Bronchial epithelial cell (primary cell): ENCODE results near the gene VSTM2B. TPM values are rescaled to one million over a fixed set of nuclear protein-coding genes. Genes with fewer than 3 reads are reported as not detected.

Source experiments
- DNase-seq: peaks from one replicate; pipeline ENCODE4 v3.0.0-alpha.2; 2010; ENCODE audit warnings: low read depth
- FAIRE-seq: peaks from 2 replicates; lab custom pipeline; 2011; peaks lifted over from hg19 to GRCh38; lab: Jason Lieb, UNC
- H3K27me3 ChIP-seq: 2 replicates; pipeline ENCODE4 v1.5.1; 2011; ENCODE audit warnings: low read length; ENCODE audit not compliant: control insufficient read depth, insufficient read depth
- H3K36me3 ChIP-seq: 2 replicates; pipeline ENCODE4 v1.5.1; 2011; ENCODE audit warnings: low read length; ENCODE audit not compliant: control insufficient read depth, insufficient read depth
- H3K4me3 ChIP-seq: 2 replicates; pipeline ENCODE4 v1.5.1; 2011; ENCODE audit warnings: mild to moderate bottlenecking, low read depth, low read length, control low read depth
- total RNA-seq: library from RNA; depleted of rRNA; stranded (reverse); fragments of >200 nt; gene quantifications from 2 replicates; pipeline ENCODE4 v1.2.1, GENCODE V29; 2014
- TF ChIP-seq, protein P1 (sequence below): IDR thresholded peaks from 2 replicates; pipeline ENCODE4 v1.5.1; 2011; ENCODE audit warnings: mild to moderate bottlenecking, moderate library complexity, low read length, control low read depth, inconsistent platforms; ENCODE audit not compliant: insufficient read depth, severe bottlenecking

VSTM2B gene
- total RNA-seq, 1 donor from 2014 or later = not detected

DNA sequence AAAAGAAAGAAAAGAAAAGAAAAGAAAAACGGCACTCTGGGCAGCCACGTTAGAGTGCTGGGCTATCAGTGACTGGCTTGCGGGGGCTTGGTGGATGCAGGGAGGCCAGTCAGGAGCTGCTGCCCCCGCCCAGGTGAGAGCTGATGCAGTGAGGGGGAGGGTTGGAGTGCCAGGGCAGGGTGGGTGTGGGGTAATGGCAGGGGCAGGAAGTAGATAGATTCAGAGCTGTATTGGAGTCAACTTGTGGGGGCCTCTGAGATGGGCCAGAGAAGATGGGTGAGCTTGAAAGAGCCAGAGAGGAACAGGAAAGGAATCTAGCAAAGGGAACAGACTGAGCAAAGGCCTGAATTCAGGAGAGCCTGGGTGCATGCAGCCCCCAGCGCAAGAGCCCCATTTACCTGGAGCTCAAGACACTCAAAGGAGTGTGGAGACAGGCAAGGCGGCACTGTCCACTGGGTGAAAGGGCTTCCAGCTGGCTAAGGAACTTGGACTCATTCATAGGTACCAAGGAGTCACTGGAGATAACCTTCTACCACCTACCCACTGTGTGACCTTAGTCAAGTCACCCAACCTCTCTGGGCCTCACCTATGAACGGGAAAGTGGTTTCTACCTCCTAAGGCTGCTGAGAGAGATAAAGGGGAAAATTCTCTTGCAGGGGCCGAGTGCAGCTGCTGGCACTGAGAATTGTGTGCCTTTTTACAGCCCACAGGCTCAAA is 20.2 kb downstream of the VSTM2B start:
- TF ChIP-seq, protein P1, sequence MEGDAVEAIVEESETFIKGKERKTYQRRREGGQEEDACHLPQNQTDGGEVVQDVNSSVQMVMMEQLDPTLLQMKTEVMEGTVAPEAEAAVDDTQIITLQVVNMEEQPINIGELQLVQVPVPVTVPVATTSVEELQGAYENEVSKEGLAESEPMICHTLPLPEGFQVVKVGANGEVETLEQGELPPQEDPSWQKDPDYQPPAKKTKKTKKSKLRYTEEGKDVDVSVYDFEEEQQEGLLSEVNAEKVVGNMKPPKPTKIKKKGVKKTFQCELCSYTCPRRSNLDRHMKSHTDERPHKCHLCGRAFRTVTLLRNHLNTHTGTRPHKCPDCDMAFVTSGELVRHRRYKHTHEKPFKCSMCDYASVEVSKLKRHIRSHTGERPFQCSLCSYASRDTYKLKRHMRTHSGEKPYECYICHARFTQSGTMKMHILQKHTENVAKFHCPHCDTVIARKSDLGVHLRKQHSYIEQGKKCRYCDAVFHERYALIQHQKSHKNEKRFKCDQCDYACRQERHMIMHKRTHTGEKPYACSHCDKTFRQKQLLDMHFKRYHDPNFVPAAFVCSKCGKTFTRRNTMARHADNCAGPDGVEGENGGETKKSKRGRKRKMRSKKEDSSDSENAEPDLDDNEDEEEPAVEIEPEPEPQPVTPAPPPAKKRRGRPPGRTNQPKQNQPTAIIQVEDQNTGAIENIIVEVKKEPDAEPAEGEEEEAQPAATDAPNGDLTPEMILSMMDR = no peak
- Histone ChIP-seq H3K27me3 (no peaks in the 10 kb centered on the region), H3K4me3 (no peak overlapping the region), H3K36me3 (no peaks in the 10 kb centered on the region)
- no peak for DNase-seq
- no peak for FAIRE-seq

GRCh38 chr19:29546583-29547190 is 20.9 kb downstream of the VSTM2B start:
- DNase-seq (no peak), FAIRE-seq (no peak)
- TF ChIP-seq, protein P1 = no peak

DNA sequence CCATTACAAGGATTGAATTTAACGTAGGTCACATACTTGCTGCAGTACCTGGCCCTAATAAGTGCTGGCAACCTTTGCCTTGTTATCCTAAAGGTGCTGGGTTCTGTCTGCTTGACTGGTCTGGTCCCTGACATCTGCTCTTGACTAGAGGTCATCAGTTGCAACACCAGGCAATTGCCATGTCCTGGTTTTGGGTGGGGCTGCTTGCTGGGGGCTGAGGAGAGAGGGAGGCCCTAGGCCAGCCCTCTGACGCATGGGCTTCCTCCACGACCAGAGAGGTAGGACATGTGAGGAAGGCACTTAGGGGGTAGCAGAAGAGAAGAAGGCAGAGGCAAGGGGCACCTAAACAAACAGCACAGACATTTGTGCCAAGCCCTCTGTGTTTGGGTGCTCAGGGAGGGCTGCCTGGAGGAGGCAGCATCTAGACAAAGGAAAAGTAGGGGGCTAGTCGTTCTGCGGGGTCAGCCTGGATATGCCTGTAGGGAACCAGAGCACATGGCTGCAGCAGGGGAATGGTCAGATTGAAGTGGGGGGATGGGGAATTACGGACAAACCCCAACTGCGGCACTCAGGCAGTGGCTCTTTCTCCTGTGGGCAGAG is 21.7 kb downstream of the VSTM2B start:
- no peak for FAIRE-seq
- TF ChIP-seq, protein P1 = no peak
- no peak overlapping the region for H3K4me3 ChIP-seq
- no peaks in the 10 kb centered on the region for H3K36me3 ChIP-seq
- no peak for DNase-seq
- no peaks in the 10 kb centered on the region for H3K27me3 ChIP-seq

More at GRCh38 chr19:29546583-29547190, 20.9 kb downstream of the VSTM2B start:
- Histone ChIP-seq H3K36me3 (no peaks in the 10 kb centered on the region), H3K27me3 (no peaks in the 10 kb centered on the region), H3K4me3 (no peak overlapping the region)

- no peak for FAIRE-seq
- Histone ChIP-seq H3K36me3 (no peaks in the 10 kb centered on the region), H3K4me3 (no peak overlapping the region), H3K27me3 (no peaks in the 10 kb centered on the region)
- no peak for DNase-seq
- TF ChIP-seq, protein P1 = no peak
Measured at GRCh38 chr19:29547981-29548380, 22.2 kb downstream of the VSTM2B start.

DNA sequence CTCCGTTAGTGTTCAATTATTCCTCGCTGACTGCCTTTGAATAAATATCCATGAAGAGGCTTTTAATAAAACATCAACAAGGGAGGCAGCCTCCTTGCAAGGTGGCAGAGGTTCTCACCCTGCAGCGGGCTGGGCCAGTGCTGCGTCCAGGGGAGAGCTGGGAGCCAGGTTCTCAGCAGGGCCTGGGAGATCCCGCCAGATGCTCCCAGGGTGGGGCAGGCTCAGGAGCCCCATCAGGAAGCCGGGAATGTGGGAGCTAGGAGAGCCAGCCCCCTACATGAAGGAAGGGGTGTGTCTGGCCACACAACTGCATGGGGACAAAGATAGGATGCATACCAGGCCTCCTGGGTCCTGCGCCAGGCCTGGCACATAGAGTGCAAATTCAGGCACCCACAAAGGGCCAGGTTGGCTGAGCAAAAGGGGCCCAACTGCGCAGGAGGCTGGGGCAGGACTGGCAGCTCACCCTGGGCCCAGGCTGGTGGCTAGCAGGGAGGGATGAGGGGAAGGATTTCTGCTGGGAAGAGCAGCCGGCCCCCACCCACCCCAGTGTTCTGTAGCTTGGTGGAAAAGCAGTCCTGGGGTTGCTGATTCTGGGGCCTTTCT is 22.8 kb downstream of the VSTM2B start:
- Histone ChIP-seq H3K4me3 (no peak overlapping the region), H3K27me3 (no peaks in the 10 kb centered on the region), H3K36me3 (no peaks in the 10 kb centered on the region)
- DNase-seq (no peak), FAIRE-seq (no peak)
- TF ChIP-seq, protein P1 = no peak
